ENCODE data around the gene INO80C.
A peak's percentile ranks its signal among the peaks of the same experiment; 100 is the strongest.

The INO80C gene

GRCh38 chr18:35477497-35477896 lies 20.3 kb downstream of the INO80C start:
- Histone ChIP-seq H3K9ac (ENCODE audit: low read depth, low read length) (no peak overlapping the region), H3K27me3 (ENCODE audit: insufficient read depth, low read length, poor library complexity) (no peaks in the 10 kb centered on the region), H4K20me1 (ENCODE audit: insufficient read depth, low read length) (no peaks in the 10 kb centered on the region), H3K4me1 (ENCODE audit: insufficient read depth, low read length) (no peaks in the 10 kb centered on the region), H3K79me2 (ENCODE audit: insufficient read depth, low read length) (no peaks in the 10 kb centered on the region), H3K27ac (ENCODE audit: low read length) (no peak overlapping the region), H3K36me3 (ENCODE audit: insufficient read depth, low read length) (no peaks in the 10 kb centered on the region; the same call in 1 of the 2 replicates), H3K4me3 (ENCODE audit: low read depth in 1 of 2, low read length in 2 of 2) (no peak overlapping the region), H3K4me2 (ENCODE audit: insufficient read depth, low read length) (no peak overlapping the region), H2AFZ (ENCODE audit: low read depth, low read length) (no peak overlapping the region), H3K9me3 (ENCODE audit: insufficient read depth, low read length, severe bottlenecking) (no peaks in the 10 kb centered on the region)
- TF ChIP-seq EZH2 (IDR thresholded peaks at IDR 0.05; ENCODE audit: borderline replicate concordance, low read depth, low read length, severe bottlenecking) (no peak), CTCF (IDR thresholded peaks at IDR 0.05; ENCODE audit: borderline replicate concordance, extremely low read depth, low read length, poor library complexity, severe bottlenecking) (no peak)
- ATAC-seq (ENCODE audit: insufficient read depth, low read depth): no peak
- DNase-seq: no peak

GRCh38 chr18:35474884-35475283 lies 22.9 kb downstream of the INO80C start:
- Histone ChIP-seq H3K4me3 (ENCODE audit: low read depth in 1 of 2, low read length in 2 of 2) (no peak overlapping the region), H4K20me1 (ENCODE audit: insufficient read depth, low read length) (no peaks in the 10 kb centered on the region), H3K9me3 (ENCODE audit: insufficient read depth, low read length, severe bottlenecking) (no peaks in the 10 kb centered on the region), H3K9ac (ENCODE audit: low read depth, low read length) (no peak overlapping the region), H3K27me3 (ENCODE audit: insufficient read depth, low read length, poor library complexity) (no peaks in the 10 kb centered on the region), H3K79me2 (ENCODE audit: insufficient read depth, low read length) (no peaks in the 10 kb centered on the region), H3K4me2 (ENCODE audit: insufficient read depth, low read length) (no peak overlapping the region), H3K27ac (ENCODE audit: low read length) (no peak overlapping the region), H3K4me1 (ENCODE audit: insufficient read depth, low read length) (no peaks in the 10 kb centered on the region), H2AFZ (ENCODE audit: low read depth, low read length) (no peak overlapping the region), H3K36me3 (ENCODE audit: insufficient read depth, low read length) (no peaks in the 10 kb centered on the region; the same call in 1 of the 2 replicates)
- ATAC-seq (ENCODE audit: insufficient read depth, low read depth): no peak
- no peak for DNase-seq
- TF ChIP-seq EZH2 (IDR thresholded peaks at IDR 0.05; ENCODE audit: borderline replicate concordance, low read depth, low read length, severe bottlenecking) (no peak), CTCF (IDR thresholded peaks at IDR 0.05; ENCODE audit: borderline replicate concordance, extremely low read depth, low read length, poor library complexity, severe bottlenecking) (no peak)

- H3K9ac ChIP-seq (ENCODE audit: low read depth, low read length): no peak overlapping the region
- ATAC-seq (ENCODE audit: insufficient read depth, low read depth) (peak; percentile 77), DNase-seq (no peak)
- no peaks in the 10 kb centered on the region for H3K9me3 ChIP-seq (ENCODE audit: insufficient read depth, low read length, severe bottlenecking)
- no peak overlapping the region for H3K4me3 ChIP-seq (ENCODE audit: low read depth in 1 of 2, low read length in 2 of 2)
- H2AFZ ChIP-seq (ENCODE audit: low read depth, low read length): no peak overlapping the region
- H4K20me1 ChIP-seq (ENCODE audit: insufficient read depth, low read length): no peaks in the 10 kb centered on the region
- no peaks in the 10 kb centered on the region for H3K27me3 ChIP-seq (ENCODE audit: insufficient read depth, low read length, poor library complexity)
- H3K79me2 ChIP-seq (ENCODE audit: insufficient read depth, low read length): no peaks in the 10 kb centered on the region
- no peak overlapping the region for H3K27ac ChIP-seq (ENCODE audit: low read length)
- no peaks in the 10 kb centered on the region; the same call in 1 of the 2 replicates for H3K36me3 ChIP-seq (ENCODE audit: insufficient read depth, low read length)
- H3K4me2 ChIP-seq (ENCODE audit: insufficient read depth, low read length): no peak overlapping the region
- TF ChIP-seq EZH2 (IDR thresholded peaks at IDR 0.05; ENCODE audit: borderline replicate concordance, low read depth, low read length, severe bottlenecking) (no peak), CTCF (IDR thresholded peaks at IDR 0.05; ENCODE audit: borderline replicate concordance, extremely low read depth, low read length, poor library complexity, severe bottlenecking) (no peak)
- H3K4me1 ChIP-seq (ENCODE audit: insufficient read depth, low read length): no peaks in the 10 kb centered on the region
These were observed 24.2 kb downstream of the INO80C start for GRCh38 chr18:35473562-35473961.

- Histone ChIP-seq H3K4me3 (ENCODE audit: low read depth in 1 of 2, low read length in 2 of 2) (no peak overlapping the region), H3K9ac (ENCODE audit: low read depth, low read length) (no peak overlapping the region), H2AFZ (ENCODE audit: low read depth, low read length) (no peak overlapping the region), H3K4me2 (ENCODE audit: insufficient read depth, low read length) (no peak overlapping the region), H3K36me3 (ENCODE audit: insufficient read depth, low read length) (no peaks in the 10 kb centered on the region; the same call in 1 of the 2 replicates), H3K4me1 (ENCODE audit: insufficient read depth, low read length) (no peaks in the 10 kb centered on the region), H3K27ac (ENCODE audit: low read length) (no peak overlapping the region), H3K9me3 (ENCODE audit: insufficient read depth, low read length, severe bottlenecking) (no peaks in the 10 kb centered on the region), H3K27me3 (ENCODE audit: insufficient read depth, low read length, poor library complexity) (no peaks in the 10 kb centered on the region), H3K79me2 (ENCODE audit: insufficient read depth, low read length) (no peaks in the 10 kb centered on the region), H4K20me1 (ENCODE audit: insufficient read depth, low read length) (no peaks in the 10 kb centered on the region)
- TF ChIP-seq CTCF (IDR thresholded peaks at IDR 0.05; ENCODE audit: borderline replicate concordance, extremely low read depth, low read length, poor library complexity, severe bottlenecking): no peak
- ATAC-seq (ENCODE audit: insufficient read depth, low read depth) (no peak), DNase-seq (no peak)
These were observed 27.3 kb downstream of the INO80C start for GRCh38 chr18:35470435-35470834.

Data from DND-41 (cell line).